ENCODE results near the gene FRAS1.

GRCh38 chr4:78533854-78534253 is 476.7 kb downstream of the FRAS1 start:
- TF ChIP-seq CTCF (IDR thresholded peaks at IDR 0.05) (no peak), POLR2A (IDR thresholded peaks at IDR 0.05) (no peak)

All from heart left ventricle (tissue), 13 donors.